Measurements from ENCODE around the gene CLRN1.

DNA sequence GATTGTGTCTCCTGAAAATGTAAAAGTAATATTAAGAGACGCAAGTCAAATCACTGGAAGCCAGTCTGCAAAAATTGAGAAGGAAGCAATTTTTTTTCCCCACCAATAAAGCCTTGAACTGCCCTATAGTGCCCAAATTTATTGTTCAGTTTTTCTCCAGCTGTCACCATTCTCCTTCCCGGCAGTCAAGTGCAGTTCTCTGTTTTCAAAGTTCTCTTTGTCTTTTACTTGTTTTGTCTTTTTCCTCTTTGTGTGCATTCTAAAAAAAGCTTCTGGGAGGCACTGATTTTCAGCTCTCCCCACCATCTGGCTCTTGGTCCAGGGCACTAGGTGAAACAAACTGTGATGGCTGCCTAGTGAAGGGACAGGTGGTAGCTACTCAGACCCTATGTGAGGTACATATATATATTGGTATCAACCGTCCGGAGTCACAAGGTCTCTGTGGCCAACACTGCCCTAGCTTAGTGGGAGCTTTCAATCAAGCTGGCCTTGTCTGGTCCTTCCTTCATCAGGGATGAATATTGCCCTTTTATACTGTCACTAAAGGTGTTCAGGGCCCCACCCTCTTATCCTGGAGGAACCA lies 6.1 kb upstream of the CLRN1 start:
- TF ChIP-seq, protein P1, sequence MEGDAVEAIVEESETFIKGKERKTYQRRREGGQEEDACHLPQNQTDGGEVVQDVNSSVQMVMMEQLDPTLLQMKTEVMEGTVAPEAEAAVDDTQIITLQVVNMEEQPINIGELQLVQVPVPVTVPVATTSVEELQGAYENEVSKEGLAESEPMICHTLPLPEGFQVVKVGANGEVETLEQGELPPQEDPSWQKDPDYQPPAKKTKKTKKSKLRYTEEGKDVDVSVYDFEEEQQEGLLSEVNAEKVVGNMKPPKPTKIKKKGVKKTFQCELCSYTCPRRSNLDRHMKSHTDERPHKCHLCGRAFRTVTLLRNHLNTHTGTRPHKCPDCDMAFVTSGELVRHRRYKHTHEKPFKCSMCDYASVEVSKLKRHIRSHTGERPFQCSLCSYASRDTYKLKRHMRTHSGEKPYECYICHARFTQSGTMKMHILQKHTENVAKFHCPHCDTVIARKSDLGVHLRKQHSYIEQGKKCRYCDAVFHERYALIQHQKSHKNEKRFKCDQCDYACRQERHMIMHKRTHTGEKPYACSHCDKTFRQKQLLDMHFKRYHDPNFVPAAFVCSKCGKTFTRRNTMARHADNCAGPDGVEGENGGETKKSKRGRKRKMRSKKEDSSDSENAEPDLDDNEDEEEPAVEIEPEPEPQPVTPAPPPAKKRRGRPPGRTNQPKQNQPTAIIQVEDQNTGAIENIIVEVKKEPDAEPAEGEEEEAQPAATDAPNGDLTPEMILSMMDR (IDR thresholded peaks at IDR 0.05; ENCODE audit: low read depth, low read length, missing input control) = no peak
- no peak for TF ChIP-seq EGR1 (IDR thresholded peaks at IDR 0.05; ENCODE audit: low read depth in 2 of 2)
- no peak for TF ChIP-seq TAF1 (conservative IDR thresholded peaks at IDR 0.05)
- TF ChIP-seq SP1 (IDR thresholded peaks at IDR 0.05) = no peak
- TF ChIP-seq RAD21 (IDR thresholded peaks at IDR 0.05) = no peak
- TF ChIP-seq REST (IDR thresholded peaks at IDR 0.05) = no peak
- no peak for TF ChIP-seq ATF3 (IDR thresholded peaks at IDR 0.05)
- TF ChIP-seq ZBTB33 (IDR thresholded peaks at IDR 0.05) = no peak
- no peak for TF ChIP-seq FOXA1 (IDR thresholded peaks at IDR 0.05)
- TF ChIP-seq MAX (IDR thresholded peaks at IDR 0.05) = no peak
